NK-92 treated with Interleukin-12 subunit alpha and Interleukin-12 subunit beta, amount 100 ng/mL, for 24 hours (cell line): ENCODE results near the gene ZNF814.
"Not testable (repeated sequence)": the region's sequence is repeated elsewhere in the genome, so short reads cannot be mapped to it uniquely, and the experiment has no call there.

ENCODE experiments used
- DNase-seq: peaks from one replicate; lab custom pipeline; 2025; lab: John Stamatoyannopoulos, UW

The ZNF814 gene

DNA sequence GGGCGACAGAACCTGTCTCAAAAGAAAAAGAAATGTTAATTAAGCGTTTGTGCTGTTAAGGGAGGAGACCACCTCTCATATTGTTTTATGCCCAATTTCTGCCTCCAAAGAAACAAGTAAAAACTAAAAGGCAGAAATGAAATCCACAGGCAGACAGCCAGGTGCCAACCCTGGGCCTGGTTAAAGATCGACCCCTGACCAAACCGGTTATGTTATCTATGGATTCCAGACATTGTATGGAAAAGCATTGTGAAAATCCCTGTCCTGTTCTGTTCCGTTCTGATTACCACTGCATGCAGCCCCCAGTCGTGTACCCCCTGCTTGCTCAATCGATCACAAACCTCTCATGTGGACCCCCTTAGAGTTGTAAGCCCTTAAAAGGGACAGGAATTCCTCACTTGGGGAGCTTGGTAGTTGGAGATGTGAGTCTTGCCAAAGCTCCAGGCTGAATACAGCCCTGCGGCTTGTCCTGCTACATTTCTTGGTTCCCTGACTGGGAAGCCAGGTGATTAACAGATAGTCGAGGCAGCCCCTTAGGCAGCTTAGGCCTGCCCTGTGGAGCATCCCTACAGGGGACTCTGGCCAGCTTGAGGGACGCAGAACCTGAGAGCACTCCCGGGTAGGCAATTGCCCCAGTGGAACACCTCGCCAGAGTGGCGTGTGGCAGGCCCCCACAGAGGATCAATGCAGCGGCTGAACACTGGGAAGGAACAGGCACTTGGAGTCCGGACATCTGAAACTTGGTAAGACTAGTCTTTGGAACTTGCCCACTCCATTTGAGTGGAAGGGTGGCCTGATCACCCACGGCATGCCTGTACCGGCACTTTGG, 73.4 kb downstream of the ZNF814 start:
- DNase-seq: no peak

DNA sequence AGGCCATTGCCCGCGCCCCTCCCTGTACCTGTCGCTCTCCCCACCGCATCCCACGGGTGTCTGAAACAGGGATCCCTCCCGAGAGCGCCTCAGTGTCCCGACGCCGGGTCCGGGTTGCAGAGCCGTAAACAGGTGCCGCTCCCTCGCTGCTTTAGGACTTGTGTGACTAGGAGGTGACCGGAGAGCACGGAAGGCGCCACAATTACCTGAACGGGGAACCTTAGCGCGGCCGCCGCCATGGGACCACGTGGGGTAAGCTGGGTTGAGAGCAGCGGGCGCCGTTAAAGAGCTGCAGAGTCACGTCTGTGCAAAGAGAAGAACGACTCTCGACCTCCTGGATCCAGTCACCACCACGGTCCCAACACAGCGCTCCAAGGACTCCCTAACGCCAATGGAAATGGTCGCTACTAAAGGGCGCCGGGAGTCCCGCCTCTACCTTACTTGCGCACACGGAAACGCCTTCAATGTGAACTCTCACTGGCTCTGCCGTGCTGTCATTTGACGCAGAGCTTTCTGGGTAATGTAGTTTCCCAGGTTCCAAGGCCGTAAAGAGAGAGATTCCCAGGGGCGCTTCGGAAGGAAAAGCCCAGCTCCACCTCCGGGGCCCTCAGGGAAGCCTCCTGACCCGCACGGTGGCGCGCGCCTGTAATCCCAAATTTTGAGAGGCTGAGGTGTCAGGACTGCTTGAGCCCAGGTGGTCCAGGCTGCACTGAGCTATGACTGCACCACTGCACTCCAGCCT, 74.2 kb downstream of the ZNF814 start, which contains the start of gene ZNF552:
TSS of gene ZNF552 (minus strand) at position 409 of the 742 bp plus-strand sequence. CDS start at position 239, 170 bp downstream.
- peak; percentile 60 for DNase-seq

DNA sequence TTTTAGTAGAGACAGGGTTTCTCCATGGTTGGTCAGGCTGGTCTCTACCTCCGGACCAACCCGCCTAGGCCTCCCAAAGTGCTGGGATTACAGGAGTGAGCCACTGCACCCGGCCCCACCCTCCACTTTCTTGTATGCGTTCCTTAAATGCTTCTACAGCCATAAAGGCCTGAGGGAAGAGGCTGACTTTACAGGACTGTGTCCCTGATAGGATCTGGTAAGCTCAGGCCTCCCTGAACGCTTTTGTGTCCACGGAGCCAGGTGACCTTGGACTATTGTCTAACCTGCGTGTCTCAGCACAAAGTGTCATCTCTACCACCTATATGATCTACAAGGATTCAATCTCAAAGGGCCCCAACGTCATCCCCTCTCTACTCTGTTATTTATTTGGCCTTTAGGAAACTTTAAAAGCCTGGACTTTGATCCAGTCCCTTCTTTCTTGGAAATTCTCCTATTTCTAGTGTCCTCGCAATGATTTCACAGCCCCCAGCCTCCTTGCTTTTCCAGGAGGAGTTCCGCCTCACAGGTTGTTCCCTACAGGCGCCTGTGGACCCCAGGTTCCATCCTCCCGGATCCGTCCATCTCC, 74.8 kb downstream of the ZNF814 start:
- no peak for DNase-seq

DNA sequence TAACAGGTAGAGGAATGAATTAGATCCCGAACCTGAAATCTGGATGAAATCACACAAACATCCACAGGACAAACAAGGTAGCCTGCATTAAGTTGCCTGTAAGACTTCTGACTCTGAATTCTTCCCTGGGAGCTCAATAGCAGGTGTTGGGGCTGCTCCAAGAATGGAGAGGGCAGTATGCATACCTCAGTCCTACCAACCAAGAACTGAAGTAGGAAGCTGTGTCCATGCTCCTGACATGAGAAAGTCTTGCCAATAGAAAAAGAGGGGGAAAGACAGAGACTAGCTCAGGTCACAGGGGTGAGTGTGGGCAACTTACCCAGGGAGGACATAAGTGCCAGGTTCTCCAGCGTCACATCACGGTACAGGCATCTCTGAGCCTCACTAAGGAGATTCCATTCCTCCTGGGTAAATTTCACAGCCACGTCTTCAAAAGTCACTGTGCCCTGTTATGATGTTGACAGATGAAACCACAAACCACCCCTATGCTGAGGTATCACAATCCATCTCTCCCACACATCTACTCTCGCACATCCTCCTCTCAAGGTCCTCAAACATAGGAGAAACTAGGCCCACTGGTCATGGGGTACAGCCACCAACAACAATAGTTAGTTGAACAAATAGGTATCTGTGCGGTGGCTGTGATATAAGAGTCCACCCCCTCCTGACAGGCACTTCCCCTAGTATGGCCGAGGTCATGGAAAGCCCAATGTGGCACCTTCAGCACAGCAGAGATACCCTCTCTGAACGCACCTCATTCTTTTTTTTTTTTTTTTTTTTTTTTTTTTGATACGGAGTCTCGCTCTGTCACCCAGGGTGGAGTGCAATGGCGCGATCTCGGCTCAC, 75.6 kb downstream of the ZNF814 start:
- DNase-seq: not testable (repeated sequence)

GRCh38 chr19:57812226-57812625, 76.6 kb downstream of the ZNF814 start:
- DNase-seq: no peak

DNA sequence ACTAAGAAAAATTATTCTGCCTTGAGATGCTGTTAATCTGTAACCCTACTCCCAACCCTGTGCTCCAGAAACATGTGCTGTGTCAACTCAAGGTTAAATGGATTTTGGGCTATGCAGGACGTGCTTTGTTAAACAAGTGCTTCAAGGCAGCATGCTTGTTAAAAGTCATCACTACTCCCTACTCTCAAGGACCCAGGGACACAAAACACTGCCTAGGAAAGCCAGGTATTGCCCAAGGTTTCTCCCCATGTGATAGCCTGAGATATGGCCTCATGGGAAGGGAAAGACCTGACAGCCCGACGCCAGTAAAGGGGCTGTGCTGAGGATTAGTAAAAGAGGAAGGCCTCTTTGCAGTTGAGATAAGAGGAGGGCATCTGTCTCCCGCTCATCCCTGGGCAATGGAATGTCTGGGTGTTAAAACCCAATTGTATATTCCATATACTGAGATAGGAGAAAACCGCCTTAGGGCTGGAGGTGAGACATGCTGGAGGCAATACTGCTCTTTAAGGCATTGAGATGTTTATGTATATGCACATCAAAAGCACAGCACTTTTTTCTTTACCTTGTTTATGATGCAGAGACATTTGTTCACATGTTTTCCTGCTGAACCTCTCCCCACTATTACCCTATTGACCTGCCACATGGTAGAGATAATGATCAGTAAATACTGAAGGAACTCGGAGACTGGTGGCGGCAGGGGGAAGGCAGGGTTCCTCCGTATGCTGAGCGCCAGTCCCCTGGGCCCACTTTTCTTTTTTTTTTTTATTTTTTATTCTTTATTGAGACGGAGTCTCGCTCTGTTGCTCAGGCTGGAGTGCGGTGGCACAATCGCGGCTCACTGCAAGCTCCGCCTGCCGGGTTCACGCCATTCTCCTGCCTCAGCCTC, 78.2 kb downstream of the ZNF814 start:
- not testable (repeated sequence) for DNase-seq

DNA sequence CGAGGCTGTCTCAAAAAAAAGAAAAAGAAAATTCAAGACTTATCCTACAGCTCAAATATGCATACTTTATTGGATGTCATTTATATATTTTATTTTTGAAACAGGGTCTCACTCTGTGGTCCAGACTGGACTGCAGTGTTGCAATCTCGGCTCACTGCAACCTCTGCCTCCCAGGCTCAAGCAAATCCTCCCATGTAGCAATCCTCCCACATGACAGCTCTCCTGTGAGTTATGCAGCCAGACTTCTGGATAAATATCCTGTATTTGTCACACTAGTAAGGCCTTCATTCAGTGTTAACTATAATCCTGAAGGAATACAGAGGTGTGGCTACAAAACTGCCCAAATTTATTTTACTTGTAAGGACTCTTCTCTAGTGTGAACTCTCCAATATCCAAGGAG, 81.3 kb downstream of the ZNF814 start:
- DNase-seq: no peak

DNA sequence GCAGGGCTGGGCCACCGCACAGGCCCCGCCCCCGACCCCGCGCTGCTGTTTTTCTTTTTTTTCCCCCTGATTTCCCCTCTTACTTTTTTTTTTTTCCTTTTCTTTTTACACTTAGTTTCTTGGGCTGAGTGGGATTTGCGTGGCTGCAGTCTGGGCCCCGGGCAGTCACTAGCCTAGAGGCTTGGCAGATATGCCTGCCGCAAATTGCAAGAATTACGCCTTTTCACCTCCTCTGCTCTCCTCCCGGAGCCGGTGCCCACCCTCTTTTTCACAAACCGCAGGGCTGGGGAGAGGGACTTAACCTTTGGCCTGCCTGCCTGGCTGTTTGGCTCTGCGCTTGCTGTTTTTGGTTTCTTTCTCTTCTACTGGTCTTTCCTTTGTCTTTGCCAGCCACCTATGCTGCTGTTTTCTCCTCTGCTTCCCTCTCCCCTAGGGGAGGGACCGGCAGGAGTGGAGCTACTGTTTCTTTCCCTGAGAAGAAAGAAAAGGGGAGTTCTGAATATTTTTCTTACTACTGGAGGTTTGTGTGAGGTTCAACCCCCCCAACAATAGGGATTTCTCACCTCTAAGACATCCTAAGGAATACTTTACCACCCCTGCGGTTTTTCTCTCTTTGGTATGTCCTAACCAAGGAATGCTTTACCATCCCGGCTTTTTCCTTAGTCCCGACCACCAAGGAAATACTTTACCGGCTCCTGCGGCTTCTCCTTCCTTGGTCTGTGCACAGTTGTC, 85.1 kb downstream of the ZNF814 start:
- no peak for DNase-seq

DNA sequence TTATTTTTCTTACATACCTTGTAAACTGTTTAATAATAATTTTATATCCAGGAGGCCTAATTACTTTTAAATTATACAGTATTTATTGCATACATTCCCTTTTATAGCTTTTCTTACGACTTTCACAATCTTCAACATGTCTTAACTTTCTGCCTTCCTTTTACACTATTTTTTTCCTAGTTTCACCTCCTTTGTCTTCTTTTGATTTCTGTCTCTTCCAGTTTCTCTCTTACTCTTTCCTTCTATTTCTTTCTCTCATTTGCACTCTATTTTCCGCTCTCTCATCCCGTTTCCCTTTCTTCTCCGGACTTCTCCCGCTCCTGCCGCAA, 85.6 kb downstream of the ZNF814 start:
- DNase-seq: no peak

- no peak for DNase-seq
These were observed 86.6 kb downstream of the ZNF814 start for GRCh38 chr19:57802269-57802668.

GRCh38 chr19:57800696-57801095, 88.1 kb downstream of the ZNF814 start:
- DNase-seq: no peak
